ENCODE measurements around the gene PAGE2.
"Not testable (repeated sequence)": the region's sequence is repeated elsewhere in the genome, so short reads cannot be mapped to it uniquely, and the experiment has no call there.

GRCh38 chrX:55140800-55141199 lies 52.0 kb downstream of the PAGE2 start:
- TF ChIP-seq CTCF, POLR2A (IDR thresholded peaks at IDR 0.05): not testable (repeated sequence)
